ENCODE results near the gene CEP70.
"Not testable (repeated sequence)": the region's sequence is repeated elsewhere in the genome, so short reads cannot be mapped to it uniquely, and the experiment has no call there.

The CEP70 gene

DNA sequence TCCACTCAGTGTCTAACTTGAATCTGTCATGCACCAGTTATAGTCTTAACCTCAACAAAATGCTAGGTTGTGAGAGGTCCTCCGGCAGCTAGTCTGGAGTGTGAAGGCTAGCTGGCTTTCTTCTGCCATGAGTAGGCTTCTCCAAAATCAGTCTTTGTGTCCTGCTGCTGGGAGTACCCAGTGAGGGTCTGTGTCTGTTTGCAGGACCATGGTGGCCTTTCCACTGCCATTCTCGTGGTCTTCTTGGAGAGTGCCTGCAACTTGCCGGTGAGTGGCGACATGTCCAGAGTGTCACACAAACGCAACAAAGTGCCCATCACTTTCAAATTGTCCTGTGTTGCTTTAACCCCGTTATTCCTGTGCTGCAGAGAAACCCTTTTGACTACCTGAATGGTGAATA is 125.6 kb downstream of the CEP70 start:
- DNase-seq: no peak

DNA sequence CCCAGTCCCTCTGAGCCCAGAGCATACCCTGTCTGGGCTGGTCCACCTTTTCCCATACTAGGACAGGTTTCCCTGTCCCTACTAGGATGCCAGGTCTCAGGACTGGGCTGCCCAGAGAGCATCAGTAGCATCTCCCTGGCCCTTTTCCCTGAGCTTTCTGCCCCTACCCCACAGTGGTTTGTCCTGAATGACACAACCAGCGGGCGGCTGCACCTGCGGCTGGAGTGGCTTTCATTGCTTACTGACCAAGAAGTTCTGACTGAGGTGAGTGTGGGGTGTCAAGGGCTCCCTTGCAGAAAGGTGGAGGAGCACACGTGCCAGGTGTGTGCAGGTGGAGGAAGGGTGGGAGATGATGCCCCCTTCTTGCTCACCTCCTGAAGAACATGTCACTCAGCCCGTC is 126.1 kb downstream of the CEP70 start:
- no peak for DNase-seq

DNA sequence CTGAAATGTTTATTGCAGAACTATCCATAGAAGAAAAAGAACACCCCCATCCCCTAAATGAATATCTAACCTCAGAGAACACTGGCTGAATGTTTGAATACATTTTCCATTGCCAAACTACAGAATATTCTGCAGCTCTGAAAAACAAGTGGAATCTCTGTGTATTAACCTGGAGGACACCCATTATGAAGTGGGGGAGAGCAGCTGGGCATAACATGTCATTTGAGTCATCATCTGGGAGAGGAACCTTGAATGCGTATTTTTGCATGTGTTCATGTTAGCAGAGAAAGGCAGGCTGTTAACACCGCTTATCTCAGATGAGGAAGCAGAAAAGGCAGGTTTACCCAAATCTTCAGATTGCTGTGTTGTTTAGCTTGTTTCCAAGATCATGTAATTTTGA is 128.1 kb downstream of the CEP70 start:
- no peak for DNase-seq

DNA sequence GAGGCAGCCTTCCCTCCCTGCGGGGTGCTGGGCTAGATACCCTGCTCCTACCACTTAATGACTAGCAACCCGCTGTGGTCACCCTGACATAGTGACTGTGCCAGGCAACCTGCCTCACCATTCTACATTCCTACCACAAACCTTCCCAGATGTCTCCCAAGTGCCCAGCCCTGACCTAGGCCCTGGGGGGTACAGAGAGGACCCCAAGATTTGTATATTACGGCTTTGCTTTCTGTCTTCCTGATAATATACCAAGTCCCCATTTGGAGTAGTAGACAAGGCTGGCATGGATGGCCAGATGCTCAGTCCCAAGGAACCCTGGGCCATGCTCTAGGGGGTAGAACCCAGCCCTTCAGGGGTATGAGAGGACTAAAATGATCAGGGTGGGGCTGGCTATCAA is 128.6 kb downstream of the CEP70 start:
- no peak for DNase-seq

DNA sequence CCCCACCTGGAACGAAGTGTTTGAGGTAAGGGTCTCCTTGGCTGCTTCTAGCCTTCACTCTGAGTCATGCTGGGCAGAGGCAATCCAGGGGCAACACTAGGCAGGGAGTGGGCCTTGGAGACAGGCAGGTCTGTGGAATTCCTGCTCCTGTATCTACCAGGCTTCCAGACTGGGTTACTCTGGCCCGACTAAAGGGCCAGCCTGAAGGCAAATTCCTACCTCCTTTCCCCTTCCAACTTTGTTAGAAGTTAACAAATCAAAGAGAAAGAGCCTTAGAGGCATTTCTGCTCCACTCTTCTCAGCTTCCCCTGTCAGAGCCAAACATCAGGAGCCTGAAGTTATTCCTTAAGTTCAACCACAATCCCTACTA is 129.6 kb downstream of the CEP70 start:
- no peak for DNase-seq

DNA sequence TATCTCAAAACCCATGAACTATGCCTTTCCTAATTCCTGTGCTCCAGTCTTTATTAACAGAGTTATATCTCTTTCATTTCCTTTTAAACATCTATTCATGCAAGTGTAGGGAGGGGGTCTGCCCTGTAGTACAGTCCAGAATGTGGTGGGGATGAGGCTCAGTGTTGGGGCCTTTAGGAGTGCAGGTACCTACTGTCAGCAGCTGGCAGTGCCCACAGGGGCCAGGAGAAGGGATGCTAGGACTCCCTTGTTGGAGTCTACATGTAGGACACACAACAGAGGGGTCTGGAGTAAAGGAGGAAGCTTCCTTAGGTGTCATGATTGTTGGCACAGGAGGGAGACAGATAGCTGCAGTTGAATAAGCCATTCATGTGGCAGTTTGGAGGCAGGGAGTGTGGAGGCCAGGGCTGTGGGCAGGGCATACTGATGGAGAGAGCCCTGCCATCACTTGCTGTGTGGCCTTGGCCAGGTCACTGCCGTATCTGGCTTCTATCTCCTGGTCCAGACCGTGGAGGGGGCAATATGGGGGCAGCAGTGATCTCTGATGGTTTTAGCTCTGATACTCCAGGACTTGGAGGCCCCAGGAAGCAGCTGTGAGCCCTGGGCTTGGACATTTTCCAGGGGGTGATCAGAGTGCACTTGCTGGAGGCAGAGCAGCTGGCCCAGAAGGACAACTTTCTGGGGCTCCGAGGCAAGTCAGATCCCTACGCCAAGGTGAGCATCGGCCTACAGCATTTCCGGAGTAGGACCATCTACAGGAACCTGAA is 130.2 kb downstream of the CEP70 start:
- DNase-seq: no peak

DNA sequence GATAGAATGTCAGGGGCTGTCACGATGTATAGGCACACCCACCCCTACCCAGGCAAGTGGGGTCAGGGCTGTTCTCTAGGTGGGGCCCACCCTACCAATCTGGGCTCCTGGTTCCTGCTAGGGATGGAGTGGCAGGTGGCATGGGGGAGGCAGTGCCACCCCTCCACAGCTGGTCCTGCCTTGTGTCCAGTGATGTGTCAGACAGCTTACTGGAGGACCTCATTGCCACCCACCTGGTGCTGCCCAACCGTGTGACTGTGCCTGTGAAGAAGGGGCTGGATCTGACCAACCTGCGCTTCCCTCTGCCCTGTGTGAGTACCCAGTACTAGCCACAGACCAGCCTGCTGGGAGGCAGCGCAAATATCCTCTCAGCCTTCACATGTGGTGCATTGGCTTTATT is 132.2 kb downstream of the CEP70 start:
- no peak for DNase-seq

DNA sequence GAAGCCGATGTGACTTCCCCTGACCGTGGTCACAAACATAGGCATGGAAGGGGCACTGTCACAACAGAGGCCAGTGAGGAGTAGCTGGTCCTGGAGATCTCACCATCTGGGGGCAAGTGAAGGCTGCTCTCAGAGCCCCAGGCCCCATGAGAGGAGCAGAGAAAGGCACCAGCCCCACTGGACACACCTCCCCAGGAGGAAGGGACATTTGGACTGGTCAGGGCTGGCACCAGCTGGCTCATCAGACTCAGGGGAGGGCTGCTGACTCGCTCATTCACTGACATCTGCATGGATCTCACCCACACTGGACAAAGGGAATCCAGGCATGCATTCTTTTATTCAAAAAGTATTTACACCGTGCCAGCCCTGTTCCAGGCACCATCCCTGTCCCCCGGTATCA is 132.8 kb downstream of the CEP70 start:
- DNase-seq: no peak

DNA sequence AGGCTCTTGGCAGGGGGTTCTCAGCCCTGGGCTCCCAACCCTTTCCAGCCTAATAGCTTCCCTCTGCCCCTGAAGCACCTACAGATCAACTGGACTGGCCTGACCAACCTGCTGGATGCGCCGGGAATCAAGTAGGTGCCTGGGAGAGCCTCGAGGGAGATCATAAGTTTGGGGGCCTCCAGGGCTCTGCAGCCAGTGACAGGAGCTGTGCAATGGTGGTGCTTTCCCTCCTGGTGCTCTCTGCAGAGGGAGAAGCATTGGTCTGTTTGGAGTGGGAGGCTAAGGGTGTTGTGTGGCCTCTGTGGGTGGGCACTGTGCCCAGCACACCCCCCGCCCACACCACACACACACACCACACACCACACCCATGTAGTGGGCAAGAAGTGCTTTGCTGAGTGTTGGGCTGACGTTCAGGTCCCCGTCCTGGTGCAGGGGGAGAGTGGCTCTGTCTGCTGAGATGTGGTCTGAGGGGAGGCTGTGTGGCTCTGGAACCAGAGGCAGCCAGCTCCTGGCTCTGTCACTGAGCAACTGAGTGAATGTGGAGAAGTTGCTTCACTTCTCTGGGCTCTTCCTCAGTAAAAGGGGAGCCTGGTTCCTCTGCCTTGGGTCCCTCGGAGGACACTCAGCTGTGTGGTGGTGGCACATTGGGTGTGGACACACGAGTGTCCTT is 133.4 kb downstream of the CEP70 start:
- DNase-seq: no peak

DNA sequence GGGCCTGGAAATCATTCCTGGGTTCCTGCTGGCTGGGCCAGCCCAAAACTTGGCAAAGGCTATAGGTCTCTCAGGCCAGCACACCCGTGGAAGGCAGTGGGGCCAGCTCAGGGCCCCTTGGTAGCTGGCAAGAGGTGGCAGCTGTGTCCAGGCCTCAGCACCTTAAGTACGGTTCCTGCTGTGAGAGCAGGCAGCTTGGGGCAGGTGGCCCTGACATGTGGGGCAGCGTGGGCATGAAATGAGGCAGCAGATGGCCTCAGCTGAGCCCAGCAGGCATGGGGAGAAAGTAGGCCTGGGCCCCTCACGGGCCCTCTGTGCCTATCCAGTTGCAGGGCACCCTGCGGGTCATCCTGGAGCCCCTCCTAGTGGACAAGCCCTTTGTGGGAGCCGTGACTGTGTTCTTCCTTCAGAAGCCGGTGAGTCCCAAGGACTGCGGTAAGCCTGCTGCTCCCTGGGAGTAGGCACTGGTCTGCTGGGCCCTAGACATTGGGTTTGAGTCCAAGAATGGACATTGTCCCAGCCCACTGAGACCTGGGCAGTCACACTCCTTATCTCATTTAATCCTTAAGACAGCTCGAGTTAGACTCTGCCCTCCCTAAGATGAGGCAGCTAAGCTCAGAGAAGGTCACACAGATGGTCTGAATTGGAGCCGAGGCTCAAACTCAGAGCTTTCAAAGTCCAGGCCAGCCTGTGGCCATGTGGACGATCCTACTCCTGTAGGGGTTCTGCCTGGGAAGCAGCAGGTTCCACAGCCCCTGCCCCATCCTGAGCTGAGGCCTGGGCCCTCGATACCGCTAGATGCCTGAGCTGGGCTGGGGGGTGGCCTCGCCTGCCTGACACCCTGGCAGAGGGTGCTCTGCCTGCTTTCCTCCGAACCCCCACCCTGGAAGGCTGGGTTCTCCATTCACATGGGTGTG is 134.2 kb downstream of the CEP70 start:
- no peak for DNase-seq

DNA sequence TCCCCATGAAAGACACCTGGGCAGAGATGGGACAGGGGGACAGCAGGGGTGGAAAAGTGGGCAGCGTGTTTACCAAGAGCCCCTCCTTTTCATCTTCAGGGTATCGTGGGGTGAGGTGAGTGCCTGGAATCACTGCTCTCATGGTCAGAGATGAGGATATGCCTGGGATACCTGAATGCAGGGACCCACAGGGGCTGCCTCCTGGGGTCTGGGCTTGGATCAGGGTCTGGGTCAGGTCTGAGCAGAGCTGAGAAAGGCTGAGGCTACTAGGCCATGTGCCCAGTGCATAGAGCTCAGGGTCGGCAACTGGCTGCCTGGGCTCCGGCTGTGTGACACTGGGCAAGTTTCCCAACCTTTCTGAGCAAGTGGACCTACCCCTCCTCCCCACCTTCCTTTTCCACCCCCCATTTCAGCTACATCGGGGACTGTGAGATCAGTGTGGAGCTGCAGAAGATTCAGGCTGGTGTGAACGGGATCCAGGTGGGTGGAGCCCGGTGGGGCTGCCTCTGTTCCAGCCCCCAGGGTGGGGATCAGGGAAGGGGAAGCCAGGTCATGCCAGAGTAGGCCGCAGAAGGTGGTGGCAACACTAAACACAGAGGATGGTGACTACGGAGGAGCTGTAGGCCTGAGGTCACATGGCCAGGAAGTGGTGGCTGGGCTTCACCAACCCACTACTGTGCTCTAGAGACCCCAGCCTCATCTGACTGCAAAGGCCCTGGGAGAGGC is 135.1 kb downstream of the CEP70 start:
- no peak for DNase-seq

DNA sequence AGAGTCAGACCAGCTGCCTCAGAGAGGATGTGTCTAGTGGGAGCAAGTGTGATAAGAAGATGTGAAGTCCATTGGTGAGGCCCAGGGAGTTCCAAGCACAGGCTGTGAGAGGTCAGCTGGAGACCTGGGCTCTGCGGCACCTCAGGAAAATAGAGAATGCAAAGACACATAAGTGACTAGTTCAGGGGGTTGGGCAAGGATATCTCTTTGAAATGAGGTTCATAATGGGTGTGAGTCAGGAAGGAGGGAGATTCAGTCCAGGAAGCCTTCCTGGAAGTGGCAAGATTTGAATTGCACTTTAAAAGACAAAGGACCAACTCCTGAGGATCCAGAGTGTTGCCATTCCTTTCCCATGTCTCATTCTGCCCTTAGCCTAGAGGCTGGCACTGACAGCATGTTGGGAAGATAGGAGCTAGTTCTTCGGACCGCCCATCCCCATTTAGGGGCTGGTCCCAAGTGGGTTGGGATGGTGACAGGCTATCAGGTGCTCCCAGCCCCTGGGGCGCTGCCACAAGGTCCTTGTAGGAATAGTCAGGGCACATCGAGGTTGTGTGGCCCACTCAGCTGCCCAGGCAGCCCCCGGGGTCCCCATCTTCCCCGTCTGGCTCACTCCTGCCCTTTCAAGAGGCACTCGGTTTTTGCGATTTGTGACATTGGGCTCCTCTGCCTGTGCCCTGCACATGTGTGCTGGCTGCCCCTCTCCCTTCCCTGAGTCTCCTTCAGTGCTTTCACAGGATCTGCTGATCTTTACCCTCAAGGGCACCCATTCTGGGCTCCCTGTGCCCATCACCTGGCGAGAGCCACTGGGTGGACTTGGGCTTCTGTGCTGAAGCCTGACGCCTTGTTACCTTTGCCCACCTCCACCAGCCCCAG is 136.0 kb downstream of the CEP70 start:
- no peak for DNase-seq

DNA sequence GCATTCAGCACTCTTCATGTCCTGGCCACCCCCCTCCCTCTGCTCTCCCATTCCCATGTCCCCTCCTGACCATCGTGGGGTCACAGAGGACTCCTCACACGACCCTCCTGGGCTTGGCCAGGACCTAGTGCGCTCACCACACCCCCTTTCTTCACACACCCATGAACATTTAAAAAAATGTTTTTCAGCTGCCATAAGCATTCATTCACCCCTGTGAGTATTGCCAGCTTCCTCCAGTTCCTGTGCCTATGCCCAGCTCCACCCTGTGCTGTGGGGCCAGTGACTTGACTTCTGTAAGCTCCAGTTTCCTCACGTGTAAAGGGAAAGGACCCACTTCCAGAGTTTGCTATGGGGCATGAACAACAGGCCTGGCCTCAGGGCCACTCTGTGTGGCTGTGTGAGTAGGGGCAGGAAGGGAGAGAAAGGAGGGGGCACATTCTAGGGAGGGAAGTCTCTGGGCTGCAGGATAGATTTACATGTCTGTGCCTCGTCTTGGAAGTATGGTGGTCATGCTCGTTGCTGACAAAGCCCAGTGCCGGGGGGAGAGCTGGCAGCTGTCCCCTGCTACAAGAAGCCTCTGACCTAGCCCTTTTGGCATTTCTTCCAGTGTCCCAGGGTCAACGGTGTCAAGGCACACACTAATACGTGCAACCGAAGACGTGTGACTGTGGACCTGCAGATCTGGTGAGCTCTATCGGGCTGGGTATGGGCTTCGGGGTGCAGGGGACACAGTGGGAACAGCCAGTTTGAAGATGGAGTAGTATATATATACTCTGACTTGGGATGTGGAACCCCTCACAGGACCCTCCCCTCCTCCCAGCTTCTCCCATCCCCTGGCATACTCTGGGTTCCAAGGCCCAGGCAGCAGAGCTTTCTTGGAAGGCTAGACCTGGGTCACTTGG is 136.8 kb downstream of the CEP70 start:
- DNase-seq: no peak

DNA sequence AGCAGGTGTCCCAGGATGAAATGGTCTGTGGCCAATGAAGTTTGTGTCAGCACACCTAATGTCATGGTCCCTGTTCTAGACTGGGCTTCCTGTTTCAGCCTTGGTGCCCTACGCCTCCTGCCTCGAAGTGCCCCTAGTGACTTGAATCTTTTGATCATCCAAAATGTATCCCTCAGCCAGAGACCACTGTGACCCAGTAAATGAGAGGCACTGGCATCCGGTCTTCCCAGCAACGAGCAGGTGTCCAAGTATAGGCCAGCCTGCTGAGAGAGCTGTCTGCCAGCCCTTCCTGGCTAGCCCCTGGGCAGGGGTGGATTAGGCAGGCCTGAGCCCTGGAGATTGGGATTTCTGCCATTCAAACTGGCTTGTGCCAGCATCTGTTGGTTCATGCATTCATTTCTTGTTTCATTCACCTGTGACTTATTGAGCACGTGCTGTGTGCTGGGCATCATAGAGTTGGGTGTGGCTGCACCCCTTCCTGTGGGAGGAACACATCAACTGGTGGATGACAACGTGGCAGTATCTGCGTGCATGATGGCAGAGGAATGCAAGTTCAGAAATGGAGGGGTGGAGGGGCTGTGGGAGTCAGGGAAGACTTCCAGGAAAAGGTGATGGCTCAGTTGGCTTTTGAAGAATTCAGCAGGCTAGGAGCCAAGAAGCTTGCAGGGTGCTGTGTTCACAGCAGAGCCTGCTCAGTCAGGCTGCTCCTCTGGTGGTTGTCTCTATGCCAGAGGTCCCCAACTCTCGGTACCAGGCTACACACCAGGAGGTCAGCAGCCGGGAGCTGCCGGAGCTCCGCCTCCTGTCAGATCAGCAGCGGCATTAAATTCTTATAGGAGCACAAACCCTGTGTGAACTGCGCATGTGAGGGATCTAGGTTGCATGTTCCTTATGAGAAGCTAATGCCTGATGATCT is 138.0 kb downstream of the CEP70 start:
- no peak for DNase-seq

DNA sequence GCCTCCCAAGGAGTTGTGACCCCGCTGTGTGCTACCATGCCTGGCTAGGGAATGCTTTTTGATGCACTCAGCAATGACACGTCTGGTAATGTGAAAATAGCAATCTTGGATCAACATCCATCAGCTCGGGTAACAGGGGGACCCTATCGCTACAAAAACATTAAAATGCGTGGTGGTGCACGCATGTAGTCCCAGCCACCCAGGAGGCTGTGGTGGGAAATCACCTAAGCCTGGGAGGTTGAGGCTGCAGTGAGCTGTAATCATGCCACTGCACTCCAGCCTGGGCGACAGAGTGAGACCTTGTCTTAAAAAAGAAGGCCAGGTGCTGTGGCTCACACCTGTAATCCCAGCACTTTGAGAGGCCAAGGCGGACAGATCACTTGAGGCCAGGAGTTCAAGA is 140.1 kb downstream of the CEP70 start:
- not testable (repeated sequence) for DNase-seq

DNA sequence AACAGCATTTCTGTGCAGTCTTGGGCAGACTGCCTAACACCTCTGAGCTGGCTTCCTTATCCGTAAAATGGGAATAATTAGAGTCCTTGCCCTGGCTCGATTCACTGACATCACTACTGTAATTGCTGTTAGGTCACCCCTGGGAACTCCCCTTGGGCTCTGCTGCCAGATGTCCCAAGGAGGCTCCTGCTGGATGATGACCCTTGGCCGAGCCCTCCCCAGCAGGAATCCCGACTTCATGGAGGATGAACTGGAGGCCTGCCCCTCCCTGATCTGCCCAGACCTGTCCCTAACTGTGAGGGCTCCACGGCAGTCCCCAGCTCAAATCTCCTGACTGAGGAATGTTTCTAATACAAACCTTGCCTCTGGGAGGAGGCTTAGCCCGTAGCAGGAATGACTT is 141.6 kb downstream of the CEP70 start:
- DNase-seq: no peak

DNA sequence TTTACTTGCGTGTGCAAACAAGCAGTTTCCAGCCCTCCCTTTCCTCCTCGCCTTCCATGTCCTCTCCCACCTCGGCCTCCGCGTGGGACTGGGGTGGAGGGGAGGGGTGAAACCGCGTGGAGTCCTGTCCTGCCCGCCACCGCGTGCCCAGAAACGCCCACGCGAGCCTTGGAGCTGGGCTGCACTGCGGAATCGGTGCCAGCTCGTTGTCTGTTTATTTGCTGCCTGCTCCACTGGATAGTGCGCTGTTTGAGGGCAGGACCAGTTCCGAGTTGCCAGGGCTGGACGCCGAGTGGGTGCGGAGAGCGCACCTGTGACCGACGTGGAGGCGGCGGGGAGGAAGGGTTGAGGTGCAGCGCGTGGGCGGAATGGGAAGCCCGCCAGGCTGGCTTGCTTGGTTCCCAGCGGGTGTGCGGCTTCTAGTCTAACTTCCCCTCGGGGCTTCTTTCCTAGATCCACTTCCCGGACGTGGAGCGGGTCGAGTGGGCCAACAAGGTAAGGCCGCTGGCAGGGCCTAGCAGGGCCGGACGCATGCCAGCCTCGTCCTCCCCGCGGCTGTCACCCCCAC is 142.4 kb downstream of the CEP70 start:
- no peak for DNase-seq

DNA sequence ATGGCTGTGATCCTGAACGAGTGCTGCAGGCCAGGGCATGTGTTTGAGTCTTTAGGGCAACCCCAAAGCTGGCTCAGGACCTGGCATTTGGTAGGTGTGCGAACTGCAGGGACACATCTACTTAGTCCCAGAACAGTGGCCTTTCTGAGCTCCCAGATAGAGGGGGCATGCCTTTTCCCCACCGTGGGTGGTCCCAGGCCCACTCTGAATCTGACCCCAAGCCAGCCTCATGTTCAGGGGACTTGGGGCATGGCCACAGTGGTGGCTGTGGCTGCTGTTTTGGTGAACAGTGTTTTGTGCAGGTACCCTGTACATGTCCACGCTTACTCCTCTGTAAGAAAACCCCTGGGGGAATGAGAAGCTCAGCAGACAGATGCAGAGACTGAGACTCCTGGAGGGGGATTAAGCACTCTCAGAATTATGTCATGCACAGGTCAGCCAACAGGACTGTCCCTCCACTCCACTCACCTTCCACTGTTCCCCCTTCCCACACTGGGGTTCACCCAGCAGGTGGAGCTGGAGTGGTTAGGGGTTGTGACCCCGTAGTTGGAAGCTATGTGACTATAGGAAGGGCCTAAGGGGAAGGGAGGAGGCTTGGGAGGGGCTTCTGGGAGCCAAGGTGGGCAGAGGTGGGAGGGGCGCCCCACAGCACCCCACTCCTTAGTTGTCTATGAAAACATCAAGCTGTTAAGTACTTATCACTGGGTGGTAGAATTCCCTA is 143.2 kb downstream of the CEP70 start:
- DNase-seq: no peak

DNA sequence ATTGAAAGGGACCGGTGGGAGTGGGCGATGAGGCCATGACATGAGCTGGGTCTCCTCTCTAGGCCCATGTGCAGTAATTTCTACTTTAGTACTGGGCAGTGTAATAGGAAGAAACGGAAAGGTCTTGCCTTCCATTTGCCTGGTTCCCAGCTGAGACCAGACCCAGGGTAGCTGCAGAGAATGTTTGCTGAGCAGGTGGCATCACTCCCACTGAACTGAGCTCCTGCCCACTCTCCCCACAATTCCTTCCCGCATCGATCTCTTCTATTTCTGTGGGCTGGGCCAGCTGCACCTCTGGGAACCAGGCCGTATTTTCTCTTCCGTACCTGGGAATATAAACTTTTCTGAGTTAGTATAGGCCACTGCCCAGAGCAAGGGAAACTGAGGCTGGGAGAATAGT is 143.9 kb downstream of the CEP70 start:
- no peak for DNase-seq
